K562 (cell line): Measurements from ENCODE around the gene COMP. TPM values are rescaled to one million over a fixed set of nuclear protein-coding genes. Genes with fewer than 3 reads are reported as not detected.

ENCODE experiments used
- ATAC-seq: fragments of 200-7000 bp; cut with Tn5 transposase; 3 replicates; pipeline ENCODE4 v1.9.1; 2020; ENCODE audit warnings: moderate library complexity
- BruUV-seq: library from RNA; stranded (reverse); fragments of 400-500 nt; replicated peaks from 2 replicates; lab custom pipeline; 2021; lab: Mats Ljungman, UMichigan
- CTCF ChIA-PET: fragments of 300-600 bp; formaldehyde crosslinking; extraction: SDS; loops from one replicate; lab custom pipeline; 2021; ENCODE audit warnings: low intra/inter-chr PET ratio; lab: Yijun Ruan, JAX
- POLR2A ChIA-PET: fragments of 300-600, 350-650 bp; sonication (Branson Sonifier 250); formaldehyde crosslinking; extraction: SDS; loops from one replicate; lab custom pipeline; 2021; ENCODE audit warnings: antibody characterized with exemption, inconsistent platforms; lab: Yijun Ruan, JAX
- DNase-seq, 4 experiments: peaks; one replicate each; pipeline versions ENCODE4 v3.0.0 to v3.0.0-alpha.2; 2011 to 2018; ENCODE audit warnings: low spot score in 3 of 4, mixed read lengths in 3 of 4; ENCODE audit errors: extremely low read depth in 1 of 4
- FAIRE-seq: peaks from 2 replicates; lab custom pipeline; 2011; peaks lifted over from hg19 to GRCh38; lab: Jason Lieb, UNC
- H2AFZ ChIP-seq: 2 replicates; pipeline ENCODE4 v1.6.0; 2011; ENCODE audit warnings: low read depth, low read length, control low read depth, inconsistent platforms
- H3K27ac ChIP-seq: fragments of 200-600 bp; 3 replicates; pipeline ENCODE4 v1.8.0; 2011; ENCODE audit warnings: low read depth, mild to moderate bottlenecking, control low read depth, inconsistent platforms, low read length, moderate library complexity, mixed read lengths; ENCODE audit errors: extremely low read depth
- H3K27me3 ChIP-seq, 2 experiments: fragments of 300-600 bp in 1 of 2; 2 replicates in 1 of 2; 3 replicates in 1 of 2; pipeline versions ENCODE4 v1.6.0 to v1.8.0; 2011; ENCODE audit warnings: inconsistent platforms in 2 of 2, low read length in 2 of 2, mild to moderate bottlenecking in 1 of 2, mixed read lengths in 1 of 2, moderate library complexity in 1 of 2; ENCODE audit not compliant: control insufficient read depth in 2 of 2, insufficient read depth in 2 of 2
- H3K36me3 ChIP-seq: fragments of 300-600 bp; 3 replicates; pipeline ENCODE4 v1.8.0; 2011; ENCODE audit warnings: mild to moderate bottlenecking, low read length, inconsistent platforms; ENCODE audit not compliant: control insufficient read depth, insufficient read depth
- H3K4me1 ChIP-seq, 2 experiments: fragments of 200-600 bp in 1 of 2; replicated peaks in 1 of 2; 2 replicates in 1 of 2; 3 replicates in 1 of 2; pipeline versions ENCODE4 v1.5.1 to v1.8.0; 2011; ENCODE audit warnings: inconsistent platforms in 2 of 2, low read length in 2 of 2, mild to moderate bottlenecking in 1 of 2, mixed read lengths in 1 of 2, moderate library complexity in 1 of 2; ENCODE audit not compliant: control insufficient read depth in 2 of 2, insufficient read depth in 2 of 2
- H3K4me2 ChIP-seq: 2 replicates; pipeline ENCODE4 v1.6.1; 2011; ENCODE audit warnings: low read length, control low read depth, inconsistent platforms, mixed read lengths; ENCODE audit not compliant: insufficient read depth
- H3K4me3 ChIP-seq: fragments of 200-600 bp; sonication (generic), shearing (Covaris generic); 2 replicates; pipeline ENCODE4 v1.5.1; 2016; ENCODE audit warnings: control low read depth, inconsistent platforms
- H3K79me2 ChIP-seq: fragments of 200-600 bp; 3 replicates; pipeline ENCODE4 v1.8.0; 2011; ENCODE audit warnings: low read length, inconsistent platforms; ENCODE audit not compliant: control insufficient read depth, insufficient read depth
- H3K9ac ChIP-seq, 2 experiments: 2 replicates each; pipeline versions ENCODE4 v1.6.0 to v1.6.1; 2011; ENCODE audit warnings: low read depth in 2 of 2, low read length in 2 of 2, control low read depth in 1 of 2, inconsistent platforms in 1 of 2, mild to moderate bottlenecking in 1 of 2, mixed read lengths in 1 of 2; ENCODE audit not compliant: insufficient read depth in 1 of 2
- H3K9me1 ChIP-seq: one replicate; pipeline ENCODE4 v1.6.0; 2011; ENCODE audit warnings: inconsistent platforms, mild to moderate bottlenecking, low read length, moderate library complexity; ENCODE audit not compliant: control insufficient read depth, insufficient read depth
- H3K9me3 ChIP-seq: replicated peaks from 2 replicates; pipeline ENCODE4 v1.5.1; 2011; ENCODE audit warnings: low read depth, low read length, inconsistent platforms; ENCODE audit not compliant: control insufficient read depth, insufficient read depth
- H4K20me1 ChIP-seq: replicated peaks from 2 replicates; pipeline ENCODE4 v1.6.1; 2011; ENCODE audit warnings: low read length, inconsistent platforms, mixed read lengths; ENCODE audit not compliant: control insufficient read depth, insufficient read depth
- CSDE1 ChIP-seq, 2 experiments: fragments of 450-650 bp; IDR thresholded peaks; 2 replicates each; pipeline ENCODE4 v1.6.1; 2016; ENCODE audit warnings: mild to moderate bottlenecking in 1 of 2
- IRF1 ChIP-seq: sonication (generic); formaldehyde crosslinking; IDR thresholded peaks from 2 replicates; pipeline ENCODE4 v1.8.0; 2022; ENCODE audit warnings: missing genetic modification reagents, mild to moderate bottlenecking, borderline replicate concordance
- KLF16 ChIP-seq: IDR thresholded peaks from 2 replicates; pipeline ENCODE4 v1.6.1; 2016; ENCODE audit warnings: antibody characterized with exemption
- NFE2L1 ChIP-seq: fragments of 450-650 bp; IDR thresholded peaks from 2 replicates; pipeline ENCODE4 v1.6.1; 2016; ENCODE audit warnings: missing genetic modification characterization, low read depth, mild to moderate bottlenecking, missing compliant biosample characterization, moderate library complexity, borderline replicate concordance
- NFIX ChIP-seq: fragments of 250-450 bp; sonication (Bioruptor Pico); IDR thresholded peaks from 2 replicates; pipeline ENCODE4 v1.4.0; 2020; ENCODE audit warnings: low read depth, mild to moderate bottlenecking, moderate library complexity
- RBFOX2 ChIP-seq: fragments of 200-400 bp; formaldehyde crosslinking; IDR thresholded peaks from 2 replicates; pipeline ENCODE4 v1.6.1; 2017; ENCODE audit warnings: low read depth, mild to moderate bottlenecking, low read length, moderate library complexity
- RBM25 ChIP-seq: fragments of 200-400 bp; formaldehyde crosslinking; IDR thresholded peaks from 2 replicates; pipeline ENCODE4 v1.6.1; 2018; ENCODE audit warnings: low read length, low read depth, moderate library complexity; ENCODE audit not compliant: severe bottlenecking
- TARDBP ChIP-seq: fragments of 450-650 bp; IDR thresholded peaks from 2 replicates; pipeline ENCODE4 v1.6.1; 2016
- ZBTB12 ChIP-seq: fragments of 250-450 bp; sonication (Bioruptor Pico); IDR thresholded peaks from 2 replicates; pipeline ENCODE4 v1.4.0; 2020
- ZFP36 ChIP-seq: fragments of 150-350 bp; IDR thresholded peaks from 2 replicates; pipeline ENCODE4 v1.6.1; 2018; ENCODE audit warnings: low read length, low read depth; ENCODE audit not compliant: partially characterized antibody
- ZNF197 ChIP-seq: fragments of 200-800 bp; sonication (Bioruptor generic); IDR thresholded peaks from 2 replicates; pipeline ENCODE4 v1.6.1; 2016; ENCODE audit warnings: low read depth, missing genetic modification characterization, missing compliant biosample characterization
- ZNF436 ChIP-seq: fragments of 250-450, 450-650 bp; sonication (Bioruptor Pico); formaldehyde crosslinking; IDR thresholded peaks from 2 replicates; pipeline ENCODE4 v1.7.0; 2020; ENCODE audit warnings: mild to moderate bottlenecking
- WGBS: fragments of 100-300 bp; shearing (Covaris generic); methylation state at CpG from one replicate; pipeline ENCODE4 v1.1.6; 2016; ENCODE audit warnings: low coverage, mixed read lengths; ENCODE audit not compliant: insufficient coverage; ENCODE audit errors: missing lambda C conversion rate; 5-methylcytosine and 5-hydroxymethylcytosine counted together
- in situ Hi-C: fragments of 300-500 bp; cut with MboI; formaldehyde crosslinking; loops from 4 replicates; pipeline ENCODE4 v1.15.0; 2018; ENCODE audit warnings: inconsistent platforms, mixed read lengths
- intact Hi-C: fragments of 100-400 bp; cut with micrococcal nuclease; formaldehyde crosslinking; loops from 2 replicates; pipeline ENCODE4 v1.14.2; 2022
- polyA plus RNA-seq, 8 experiments: library from polyadenylated mRNA; depleted of rRNA in 4 of 8; stranded (reverse) in 5 of 8; unstranded in 3 of 8; fragments of >200 nt; fragmentation: Nextera tagmentation in 2 of 8; fragmentation: Illumina TruSeq in 1 of 8; extraction: Ambion mirVana in 2 of 8; extraction: Trizol in 1 of 8; gene quantifications; 2 replicates each; pipeline versions ENCODE4 v1.2.1 to v1.2.3, GENCODE V29; 2011 to 2014; ENCODE audit warnings: inconsistent platforms in 1 of 8, missing spikeins in 1 of 8
- total RNA-seq, 7 experiments: library from RNA; depleted of rRNA in 6 of 7; stranded (reverse); fragments of >200 nt in 6 of 7; fragmentation: Illumina TruSeq in 2 of 7; extraction: Trizol in 2 of 7; gene quantifications; 2 replicates each; pipeline versions ENCODE4 v1.2.1 to v1.2.3, GENCODE V29; 2011 to 2021; ENCODE audit warnings: low replicate concordance in 1 of 7

COMP gene
- total and polyA plus RNA-seq, 9 of the 15 experiments (the other 6 are each of a cell fraction or from before 2014, with no cell fraction given), result 0.07 TPM; not detected in 8

- Histone ChIP-seq H3K9me1 (no peaks in the 10 kb centered on the region), H4K20me1 (peaks cover 21% of the 10 kb centered on the region), H3K79me2 (no peaks in the 10 kb centered on the region)
- POLR2A ChIA-PET, result no interaction called here
- no TSS peak for BruUV-seq
- no peak for DNase-seq
- no peak for TF ChIP-seq KLF16
- peak; percentile 13 for TF ChIP-seq ZFP36
- TF ChIP-seq TARDBP, result no peak
- peak; percentile 51 for TF ChIP-seq RBM25
- TF ChIP-seq, all 486 proteins: peak for 2
- Histone ChIP-seq H3K4me2 (no peak overlapping the region), H3K4me1 (peaks cover 0 to 41% of the 10 kb centered on the region in 2 experiments; a peak in 2 of 5 replicates), H3K9me3 (no peaks in the 10 kb centered on the region), H3K27me3 (peaks cover 19 to 44% of the 10 kb centered on the region in 2 experiments; a peak in 4 of 5 replicates), H3K9ac (peak overlapping the region in 1 of 2 experiments; percentile 22; a peak in 1 of 4 replicates), H3K4me3 (no peak overlapping the region), H3K36me3 (no peaks in the 10 kb centered on the region), H3K27ac (no peak overlapping the region), H2AFZ (no peak overlapping the region)
- FAIRE-seq (no peak), ATAC-seq (no peak)
- in situ Hi-C loops (no loop called here), intact Hi-C loops (no loop called here)
- WGBS, result 18% methylated on average over 11 of the region's 13 CpGs
- CTCF ChIA-PET, result no interaction called here
These were observed 2.3 kb upstream of the COMP start for GRCh38 chr19:18793144-18794028.

- Histone ChIP-seq H3K36me3 (no peaks in the 10 kb centered on the region), H3K9me3 (no peaks in the 10 kb centered on the region), H3K9ac (no peak overlapping the region), H3K4me1 (peaks cover 0 to 45% of the 10 kb centered on the region in 2 experiments; a peak in 2 of 5 replicates), H2AFZ (no peak overlapping the region), H3K27ac (no peak overlapping the region), H3K4me3 (no peak overlapping the region), H3K4me2 (no peak overlapping the region), H4K20me1 (peaks cover 21% of the 10 kb centered on the region), H3K27me3 (peaks cover 19 to 46% of the 10 kb centered on the region in 2 experiments; a peak in 4 of 5 replicates), H3K9me1 (no peaks in the 10 kb centered on the region), H3K79me2 (no peaks in the 10 kb centered on the region)
- in situ Hi-C loops (no loop called here), intact Hi-C loops (no loop called here)
- no peak for ATAC-seq
- BruUV-seq, result no TSS peak
- CTCF ChIA-PET, result no interaction called here
- POLR2A ChIA-PET, result no interaction called here
- DNase-seq, result no peak
- 0% methylated on average over 3 of the region's 3 CpGs for WGBS
- FAIRE-seq, result no peak
- TF ChIP-seq ZNF197 (CRISPR knock-in tag), result no peak
- no peak for TF ChIP-seq CSDE1 (IDR thresholded peaks at IDR 0.05)
- TF ChIP-seq ZBTB12 (CRISPR knock-in tag), result no peak
- TF ChIP-seq ZNF436, result peak; percentile 84
- no peak for TF ChIP-seq IRF1 (CRISPR knock-in tag)
- peak; percentile 99 for TF ChIP-seq ZFP36
- TF ChIP-seq NFIX, result no peak
- TF ChIP-seq RBFOX2, result no peak
- TF ChIP-seq NFE2L1 (tag), result no peak
These were observed 1.6 kb upstream of the COMP start for GRCh38 chr19:18792661-18793060.
